B cell (primary cell): ENCODE measurements around the gene SCMH1. TPM values are rescaled to one million over a fixed set of nuclear protein-coding genes. Genes with fewer than 3 reads are reported as not detected.
"Not testable (repeated sequence)": the region's sequence is repeated elsewhere in the genome, so short reads cannot be mapped to it uniquely, and the experiment has no call there.

Experiments used
- ATAC-seq: fragments of 200-7000 bp; cut with Tn5 transposase; one replicate; pipeline ENCODE4 v1.10.0; 2021; ENCODE audit warnings: low read depth, mild to moderate bottlenecking, moderate number of reproducible peaks, moderate library complexity
- CTCF ChIA-PET: fragments of 350-600 bp; sonication (Branson Sonifier 250); formaldehyde crosslinking; loops from one replicate; lab custom pipeline; 2021; ENCODE audit warnings: antibody characterized with exemption, inconsistent platforms; lab: Charles Lee
- POLR2A ChIA-PET: fragments of 350-600 bp; sonication (Branson Sonifier 250); formaldehyde crosslinking; loops from one replicate; lab custom pipeline; 2021; ENCODE audit warnings: antibody characterized with exemption; lab: Charles Lee
- DNase-seq: peaks from one replicate; pipeline ENCODE4 v3.0.0; 2013
- H2AFZ ChIP-seq: 2 replicates; pipeline ENCODE4 v1.6.1; 2012; ENCODE audit warnings: mild to moderate bottlenecking, low read depth, low read length; ENCODE audit not compliant: insufficient read depth, poor library complexity, severe bottlenecking
- H3K27ac ChIP-seq, 2 donors: 1 replicate in 1 of 2; 2 replicates in 1 of 2; pipeline ENCODE4 v1.5.1; 2012 to 2013; ENCODE audit warnings: low read length in 2 of 2, mild to moderate bottlenecking in 2 of 2, moderate library complexity in 1 of 2
- H3K27me3 ChIP-seq, 4 experiments: fragments of 200-600 bp in 1 of 4; sonication (generic) in 1 of 4; replicated peaks in 1 of 4; 1 replicate in 2 of 4; 2 replicates in 2 of 4; pipeline versions ENCODE4 v1.6.1 to v1.7.0; 2013 to 2016; ENCODE audit warnings: low read length in 3 of 4, mild to moderate bottlenecking in 2 of 4, mixed read lengths in 1 of 4, moderate library complexity in 1 of 4; ENCODE audit not compliant: insufficient read depth in 4 of 4, control insufficient read depth in 3 of 4; ENCODE audit errors: control extremely low read depth in 1 of 4
- H3K36me3 ChIP-seq, 2 experiments: replicated peaks in 1 of 2; 1 replicate in 1 of 2; 2 replicates in 1 of 2; pipeline versions ENCODE4 v1.6.1 to v1.7.1; 2013; ENCODE audit warnings: low read length in 1 of 2; ENCODE audit not compliant: insufficient read depth in 2 of 2, control insufficient read depth in 1 of 2; ENCODE audit errors: control extremely low read depth in 1 of 2, extremely low read depth in 1 of 2
- H3K4me1 ChIP-seq, 2 donors: fragments of 200-600 bp in 1 of 2; sonication (generic) in 1 of 2; 1 replicate in 1 of 2; 2 replicates in 1 of 2; pipeline versions ENCODE4 v1.5.1 to v1.6.1; 2013 to 2017; ENCODE audit warnings: low read length in 2 of 2; ENCODE audit not compliant: control insufficient read depth in 2 of 2, insufficient read depth in 2 of 2
- H3K4me2 ChIP-seq: replicated peaks from 2 replicates; pipeline ENCODE3; 2012; ENCODE audit warnings: mild to moderate bottlenecking, low read depth, low read length; ENCODE audit not compliant: poor library complexity, severe bottlenecking
- H3K4me3 ChIP-seq, 5 experiments: fragments of 200-600 bp in 1 of 5; sonication (generic) in 1 of 5; 1 replicate in 3 of 5; 2 replicates in 2 of 5; pipeline versions ENCODE4 v1.5.1 to v1.7.0; 2011 to 2016; ENCODE audit warnings: low read length in 4 of 5, mild to moderate bottlenecking in 4 of 5, low read depth in 2 of 5, control low read depth in 1 of 5, moderate library complexity in 1 of 5; ENCODE audit not compliant: insufficient read depth in 1 of 5; ENCODE audit errors: control extremely low read depth in 1 of 5, extremely low read depth in 1 of 5
- H3K79me2 ChIP-seq: fragments of 200-600 bp; sonication (generic); one replicate; pipeline ENCODE4 v1.6.0; 2016; ENCODE audit warnings: low read length; ENCODE audit not compliant: control insufficient read depth, insufficient read depth
- H3K9ac ChIP-seq: fragments of 200-600 bp; sonication (generic); 2 replicates; pipeline ENCODE4 v1.6.1; 2017; ENCODE audit warnings: mild to moderate bottlenecking, low read length, moderate library complexity
- H3K9me3 ChIP-seq, 3 donors: one replicate each; pipeline versions ENCODE4 v1.6.1 to v1.7.1; 2013; ENCODE audit warnings: low read length in 2 of 3; ENCODE audit not compliant: control insufficient read depth in 2 of 3, insufficient read depth in 1 of 3; ENCODE audit errors: control extremely low read depth in 1 of 3
- H4K20me1 ChIP-seq: 2 replicates; pipeline ENCODE4 v1.6.0; 2012; ENCODE audit warnings: mild to moderate bottlenecking, low read length; ENCODE audit not compliant: insufficient read depth, control insufficient read depth, poor library complexity, severe bottlenecking
- H3K27ac Mint-ChIP-seq: one replicate; pipeline ENCODE4 v1.8.0; 2021; ENCODE audit warnings: mixed read lengths
- H3K27me3 Mint-ChIP-seq: one replicate; pipeline ENCODE4 v1.8.0; 2021; ENCODE audit warnings: mixed read lengths
- H3K4me1 Mint-ChIP-seq: one replicate; pipeline ENCODE4 v1.8.0; 2021; ENCODE audit warnings: mixed read lengths
- H3K4me3 Mint-ChIP-seq: one replicate; pipeline ENCODE4 v1.8.0; 2021; ENCODE audit warnings: mixed read lengths
- H3K9me3 Mint-ChIP-seq: one replicate; pipeline ENCODE4 v1.8.0; 2022; ENCODE audit warnings: mixed read lengths; ENCODE audit not compliant: insufficient read depth
- EZH2 ChIP-seq: IDR thresholded peaks from 2 replicates; pipeline ENCODE4 v1.6.1; 2012; ENCODE audit warnings: borderline replicate concordance, low read depth, mild to moderate bottlenecking, moderate library complexity, low read length; ENCODE audit not compliant: insufficient read depth, poor library complexity, severe bottlenecking
- WGBS: methylation state at CpG from one replicate; pipeline ENCODE4 v1.1.5; 2013; ENCODE audit warnings: missing lambda C conversion rate; ENCODE audit not compliant: insufficient coverage; 5-methylcytosine and 5-hydroxymethylcytosine counted together
- intact Hi-C: fragments of 100-400 bp; cut with micrococcal nuclease; formaldehyde crosslinking; loops from one replicate; pipeline ENCODE4 v1.10.0; 2022
- polyA plus RNA-seq: library from polyadenylated mRNA; depleted of rRNA; stranded (reverse); fragments of >200 nt; gene quantifications from 2 replicates; pipeline ENCODE4 v1.2.3, GENCODE V29; 2012
- total RNA-seq, 2 donors: library from RNA; stranded (reverse); fragments of 120-200 nt in 1 of 2; gene quantifications; 1 replicate in 1 of 2; 2 replicates in 1 of 2; pipeline versions ENCODE4 v1.2.3 to v1.2.4, GENCODE V29; 2013 to 2022
- TF ChIP-seq, protein P1 (sequence below): fragments of 200-600 bp; IDR thresholded peaks from one replicate; pipeline ENCODE4 v1.8.0; 2022; ENCODE audit warnings: antibody characterized with exemption, mild to moderate bottlenecking

The SCMH1 gene
- total and polyA plus RNA-seq, 2 donors (not counting 1 experiment from before 2014, with no cell fraction given), result 29.4 to 33.3 TPM

GRCh38 chr1:41215623-41216022 lies 26.5 kb downstream of the SCMH1 start:
- Histone ChIP-seq H3K4me3 (no peak overlapping the region), H3K36me3 (peaks cover 0 to 7% of the 10 kb centered on the region in 2 experiments), H3K9me3 (peaks cover 10 to 26% (median 19%) of the 10 kb centered on the region in 3 donors), H4K20me1 (no peaks in the 10 kb centered on the region), H3K4me1 (peaks cover 0 to 5% of the 10 kb centered on the region in 2 donors), H3K79me2 (peaks cover 29% of the 10 kb centered on the region), H2AFZ (no peak overlapping the region), H3K4me2 (no peak overlapping the region), H3K27ac (no peak overlapping the region), H3K9ac (no peak overlapping the region), H3K27me3 (no peaks in the 10 kb centered on the region)
- Mint-ChIP-seq H3K4me1 (peaks cover 28% of the 10 kb centered on the region), H3K27me3 (no peaks in the 10 kb centered on the region), H3K9me3 (peaks cover 13% of the 10 kb centered on the region), H3K4me3 (no peak overlapping the region), H3K27ac (no peak overlapping the region)
- ChIA-PET POLR2A (no interaction called here), CTCF (interaction anchor here (1.1 kb wide), 1 partner anchor 51 kb away, joined by 3 read pairs; no protein-coding TSS in a partner anchor)
- intact Hi-C loops, result no loop called here
- ATAC-seq, result no peak
- TF ChIP-seq EZH2, result no peak
- TF ChIP-seq, protein P1, sequence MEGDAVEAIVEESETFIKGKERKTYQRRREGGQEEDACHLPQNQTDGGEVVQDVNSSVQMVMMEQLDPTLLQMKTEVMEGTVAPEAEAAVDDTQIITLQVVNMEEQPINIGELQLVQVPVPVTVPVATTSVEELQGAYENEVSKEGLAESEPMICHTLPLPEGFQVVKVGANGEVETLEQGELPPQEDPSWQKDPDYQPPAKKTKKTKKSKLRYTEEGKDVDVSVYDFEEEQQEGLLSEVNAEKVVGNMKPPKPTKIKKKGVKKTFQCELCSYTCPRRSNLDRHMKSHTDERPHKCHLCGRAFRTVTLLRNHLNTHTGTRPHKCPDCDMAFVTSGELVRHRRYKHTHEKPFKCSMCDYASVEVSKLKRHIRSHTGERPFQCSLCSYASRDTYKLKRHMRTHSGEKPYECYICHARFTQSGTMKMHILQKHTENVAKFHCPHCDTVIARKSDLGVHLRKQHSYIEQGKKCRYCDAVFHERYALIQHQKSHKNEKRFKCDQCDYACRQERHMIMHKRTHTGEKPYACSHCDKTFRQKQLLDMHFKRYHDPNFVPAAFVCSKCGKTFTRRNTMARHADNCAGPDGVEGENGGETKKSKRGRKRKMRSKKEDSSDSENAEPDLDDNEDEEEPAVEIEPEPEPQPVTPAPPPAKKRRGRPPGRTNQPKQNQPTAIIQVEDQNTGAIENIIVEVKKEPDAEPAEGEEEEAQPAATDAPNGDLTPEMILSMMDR, result no peak
- no peak for DNase-seq

DNA sequence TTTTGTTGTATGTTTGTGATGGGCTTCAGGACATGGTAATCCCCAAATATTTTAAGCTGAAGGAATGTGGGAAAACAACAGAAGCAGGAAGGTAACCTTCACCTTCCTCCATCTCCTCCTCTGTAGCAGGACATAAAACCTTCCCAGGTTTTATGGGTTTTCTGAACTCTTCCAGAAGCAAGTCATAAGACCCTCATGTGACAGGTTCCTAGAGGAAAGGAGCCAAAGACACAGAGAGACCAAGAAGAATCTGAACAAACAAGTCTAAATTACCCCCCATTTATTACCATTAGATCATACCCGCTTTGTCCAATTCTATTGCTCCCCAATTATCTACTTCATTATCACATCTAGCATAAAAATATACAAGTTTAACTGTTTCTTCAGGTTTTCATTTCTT lies 28.8 kb downstream of the SCMH1 start:
- H3K79me2 ChIP-seq, result peaks cover 19% of the 10 kb centered on the region
- WGBS, result 100% methylated on average over 1 of the region's 1 CpG
- no peak overlapping the region for H3K9ac ChIP-seq
- peaks cover 4 to 15% (median 5%) of the 10 kb centered on the region in 3 donors for H3K9me3 ChIP-seq
- no peak overlapping the region for H3K4me2 ChIP-seq
- DNase-seq, result no peak
- CTCF ChIA-PET, result no interaction called here
- H3K36me3 ChIP-seq, result peaks cover 0 to 5% of the 10 kb centered on the region in 2 experiments
- no peaks in the 10 kb centered on the region for H3K27me3 ChIP-seq
- no peak for TF ChIP-seq EZH2
- TF ChIP-seq, protein P1, result no peak
- no peak for ATAC-seq
- peaks cover 0 to 5% of the 10 kb centered on the region in 2 donors for H3K4me1 ChIP-seq
- H3K27ac ChIP-seq, result no peak overlapping the region
- peaks cover 44% of the 10 kb centered on the region for H3K4me1 Mint-ChIP-seq
- intact Hi-C loops, result no loop called here
- no peak overlapping the region for H3K4me3 Mint-ChIP-seq
- no peak overlapping the region for H3K27ac Mint-ChIP-seq
- H2AFZ ChIP-seq, result no peak overlapping the region
- H4K20me1 ChIP-seq, result no peaks in the 10 kb centered on the region
- POLR2A ChIA-PET, result no interaction called here
- no peak overlapping the region for H3K4me3 ChIP-seq
- H3K27me3 Mint-ChIP-seq, result no peaks in the 10 kb centered on the region
- peaks cover 12% of the 10 kb centered on the region for H3K9me3 Mint-ChIP-seq

DNA sequence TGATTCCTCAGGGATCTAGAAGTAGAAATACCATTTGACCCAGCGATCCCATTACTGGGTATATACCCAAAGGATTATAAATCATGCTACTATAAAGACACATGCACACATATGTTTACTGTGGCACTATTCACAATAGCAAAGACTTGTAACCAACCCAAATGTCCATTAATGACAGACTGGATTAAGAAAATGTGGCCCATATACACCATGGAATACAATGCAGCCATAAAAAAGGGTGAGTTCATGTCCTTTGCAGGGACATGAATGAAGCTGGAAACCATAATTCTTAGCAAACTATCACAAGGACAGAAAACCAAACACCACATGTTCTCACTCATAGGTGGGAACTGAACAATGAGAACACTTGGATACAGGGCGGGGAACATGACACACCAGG lies 30.5 kb downstream of the SCMH1 start:
- H3K27me3 Mint-ChIP-seq, intact Hi-C loops, H3K4me1 ChIP-seq, H2AFZ ChIP-seq, H3K36me3 ChIP-seq, H3K9me3 Mint-ChIP-seq, DNase-seq, H3K4me3 Mint-ChIP-seq, H3K27ac Mint-ChIP-seq, CTCF ChIA-PET, H3K4me2 ChIP-seq, H3K27me3 ChIP-seq, H3K4me3 ChIP-seq, H3K27ac ChIP-seq, H3K9ac ChIP-seq, ATAC-seq, H3K9me3 ChIP-seq, POLR2A ChIA-PET, H4K20me1 ChIP-seq: not testable (repeated sequence)
- WGBS, result no CpG with 5 or more reads among the region's 2 CpGs
- H3K79me2 ChIP-seq, result peaks cover 11% of the 10 kb centered on the region
- peaks cover 40% of the 10 kb centered on the region for H3K4me1 Mint-ChIP-seq
